ENCODE measurements around the gene SH2D2A.
A peak's percentile ranks its signal among the peaks of the same experiment; 100 is the strongest.

The SH2D2A gene

DNA sequence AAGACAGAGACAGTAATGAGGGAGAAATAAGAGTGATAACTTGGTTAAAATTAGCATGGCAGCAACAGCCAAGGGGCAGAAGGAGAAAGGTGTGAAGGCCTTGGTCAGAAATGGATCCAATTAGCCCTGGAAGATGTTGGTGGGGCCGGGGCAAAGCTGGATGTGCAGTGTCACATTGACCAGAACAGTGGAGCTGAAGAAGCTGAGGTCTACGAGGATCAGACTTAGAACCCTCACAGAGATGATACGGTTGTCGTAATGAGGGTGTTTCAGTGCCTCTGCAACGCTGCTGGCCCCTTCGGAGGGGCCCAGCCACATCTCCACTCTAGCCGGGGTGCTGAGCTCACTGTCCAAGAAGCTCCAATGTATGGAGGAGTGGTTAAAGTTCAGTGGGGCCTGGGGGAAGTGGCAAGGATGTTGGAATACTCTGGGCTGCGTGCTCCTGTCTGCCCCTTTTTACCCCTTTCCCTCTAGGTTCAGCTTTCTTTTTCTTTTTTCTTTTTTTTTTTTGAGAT, 14.2 kb downstream of the SH2D2A start:
- no peak for DNase-seq

DNA sequence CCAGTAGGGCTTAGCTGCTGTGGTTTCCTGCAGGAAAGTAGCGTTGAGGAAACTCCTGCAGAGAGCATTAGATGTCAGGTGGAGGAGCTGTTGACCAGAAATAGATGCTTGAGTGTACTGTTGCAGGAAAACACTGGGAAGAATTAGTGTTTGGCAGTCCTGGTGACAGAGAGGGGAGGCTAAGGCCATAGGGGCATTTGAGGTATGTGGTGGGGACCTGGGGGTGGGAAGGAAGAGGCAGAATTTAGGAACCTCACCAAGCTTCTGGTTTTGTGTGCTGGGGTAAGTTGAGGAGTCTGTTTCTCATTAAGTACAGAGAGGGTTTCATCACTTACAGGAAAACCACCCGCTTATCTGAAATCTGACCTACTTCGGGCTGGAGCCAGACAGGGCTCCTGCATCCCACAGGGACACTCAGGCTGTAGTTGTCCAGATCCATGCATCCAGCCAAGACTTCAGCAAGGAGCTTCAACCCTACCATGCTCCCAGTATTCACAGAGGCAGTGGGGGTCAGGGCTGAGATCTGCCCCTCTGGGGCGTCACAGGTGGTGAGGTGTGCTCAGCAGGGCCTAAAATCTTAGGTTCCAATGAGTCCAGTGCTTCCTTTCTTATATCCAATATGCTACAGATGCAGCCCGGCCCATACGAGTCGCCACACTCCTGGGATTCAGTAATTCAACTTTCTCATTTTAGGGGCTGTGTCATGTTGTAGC, 15.1 kb downstream of the SH2D2A start:
- peak; percentile 54 for DNase-seq

DNA sequence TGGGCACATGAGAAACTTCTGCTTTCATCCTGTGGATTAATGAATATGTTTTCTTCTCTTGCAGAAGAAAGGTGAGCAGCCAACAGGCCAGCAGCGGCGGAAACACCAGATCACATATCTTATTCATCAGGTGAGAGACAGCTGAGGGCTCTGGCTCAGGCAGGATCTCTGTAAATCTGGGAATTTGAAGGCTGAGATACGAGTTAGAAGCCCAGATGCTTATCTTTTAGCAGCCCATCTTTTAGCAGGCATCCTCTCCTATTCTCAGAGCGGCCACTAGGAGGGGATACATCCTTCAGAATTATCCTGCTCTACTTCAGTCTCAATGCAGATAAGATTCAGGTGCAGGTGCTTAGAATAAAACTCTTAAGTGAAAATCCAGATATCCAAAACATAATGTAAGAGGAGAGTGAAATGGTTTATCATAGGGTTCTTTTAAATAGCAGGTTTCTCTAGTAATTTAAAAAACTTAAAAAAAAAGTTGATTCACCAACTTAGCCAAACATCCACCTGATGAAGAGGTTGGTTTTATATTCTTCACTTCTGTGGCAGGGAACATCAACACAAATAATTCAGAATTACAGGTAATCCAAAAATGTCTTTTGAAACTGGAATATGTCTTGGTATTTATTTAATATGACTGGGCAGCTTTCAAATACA, 19.3 kb downstream of the SH2D2A start:
- peak; percentile 68 for DNase-seq

DNA sequence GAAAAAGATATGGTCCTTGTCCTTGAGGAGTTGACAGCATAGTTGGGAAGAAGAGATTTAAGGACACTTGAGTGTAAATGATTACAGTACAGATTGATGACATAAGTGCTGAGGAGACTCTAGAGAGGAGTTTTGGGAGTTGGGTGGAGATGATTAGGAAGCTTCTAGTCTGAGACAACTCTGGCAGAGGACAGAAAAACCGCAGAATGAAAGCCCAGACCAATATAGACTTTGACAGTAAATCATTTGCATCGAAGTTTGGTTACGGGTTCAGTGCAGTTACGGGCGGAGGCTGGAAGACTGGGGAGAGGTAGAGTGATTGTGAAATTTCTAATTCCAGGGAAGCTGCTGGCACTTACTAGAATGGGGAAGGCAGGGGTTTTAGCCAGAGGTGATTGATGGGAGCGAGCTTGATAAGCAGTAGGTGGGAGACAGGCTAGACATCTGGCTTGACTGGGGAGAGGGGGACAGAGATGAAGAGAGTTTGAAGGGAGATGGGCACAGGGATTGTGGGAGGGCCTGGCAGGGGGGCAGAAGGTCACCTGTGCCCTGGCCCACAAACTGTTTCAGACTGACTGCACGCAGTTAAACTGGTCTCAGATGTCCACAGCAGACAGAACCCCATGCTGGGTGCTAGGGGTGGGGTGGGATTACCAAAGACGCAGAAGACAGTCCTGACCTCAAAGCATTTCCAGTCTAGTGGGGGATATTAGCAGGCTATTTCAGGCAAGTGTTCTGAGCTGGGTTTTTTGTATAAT, 20.1 kb downstream of the SH2D2A start:
- DNase-seq = no peak

DNA sequence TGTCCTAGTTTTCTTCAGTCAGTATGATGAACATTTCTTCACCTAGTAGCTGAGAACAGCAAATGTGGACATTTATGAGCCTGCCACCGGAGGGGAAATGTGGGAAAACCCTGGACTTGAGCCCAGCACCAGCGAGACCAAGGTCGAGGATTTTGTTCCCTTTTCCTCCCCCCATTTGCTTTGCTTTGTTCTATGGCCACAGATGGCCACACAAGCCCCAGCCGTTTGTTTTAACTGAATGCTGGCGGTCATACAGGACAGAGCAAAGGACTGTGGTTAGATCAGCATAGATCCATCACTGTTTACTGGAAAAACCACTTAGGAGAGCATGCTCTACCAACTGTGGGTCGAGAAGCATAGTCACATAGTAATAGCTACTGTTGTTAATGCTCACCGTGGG, 20.9 kb downstream of the SH2D2A start:
- no peak for DNase-seq

DNA sequence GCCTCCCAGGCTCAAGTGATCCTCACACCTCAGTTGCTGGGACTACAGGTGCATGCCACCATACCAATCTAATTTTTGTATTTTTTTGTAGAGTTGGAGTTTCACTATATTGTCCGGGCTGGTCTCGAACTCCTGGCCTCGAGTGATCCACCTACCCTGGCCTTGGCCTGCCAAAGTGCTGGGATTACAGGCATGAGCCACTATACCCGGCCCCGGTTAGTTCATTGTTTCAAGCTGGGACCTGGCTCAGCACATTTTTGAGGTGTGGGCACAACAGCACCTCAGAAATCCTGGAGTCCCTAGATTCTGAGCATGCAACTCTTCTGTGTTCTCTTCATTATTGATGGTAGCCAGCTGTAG, 21.3 kb downstream of the SH2D2A start:
- no peak for DNase-seq

DNA sequence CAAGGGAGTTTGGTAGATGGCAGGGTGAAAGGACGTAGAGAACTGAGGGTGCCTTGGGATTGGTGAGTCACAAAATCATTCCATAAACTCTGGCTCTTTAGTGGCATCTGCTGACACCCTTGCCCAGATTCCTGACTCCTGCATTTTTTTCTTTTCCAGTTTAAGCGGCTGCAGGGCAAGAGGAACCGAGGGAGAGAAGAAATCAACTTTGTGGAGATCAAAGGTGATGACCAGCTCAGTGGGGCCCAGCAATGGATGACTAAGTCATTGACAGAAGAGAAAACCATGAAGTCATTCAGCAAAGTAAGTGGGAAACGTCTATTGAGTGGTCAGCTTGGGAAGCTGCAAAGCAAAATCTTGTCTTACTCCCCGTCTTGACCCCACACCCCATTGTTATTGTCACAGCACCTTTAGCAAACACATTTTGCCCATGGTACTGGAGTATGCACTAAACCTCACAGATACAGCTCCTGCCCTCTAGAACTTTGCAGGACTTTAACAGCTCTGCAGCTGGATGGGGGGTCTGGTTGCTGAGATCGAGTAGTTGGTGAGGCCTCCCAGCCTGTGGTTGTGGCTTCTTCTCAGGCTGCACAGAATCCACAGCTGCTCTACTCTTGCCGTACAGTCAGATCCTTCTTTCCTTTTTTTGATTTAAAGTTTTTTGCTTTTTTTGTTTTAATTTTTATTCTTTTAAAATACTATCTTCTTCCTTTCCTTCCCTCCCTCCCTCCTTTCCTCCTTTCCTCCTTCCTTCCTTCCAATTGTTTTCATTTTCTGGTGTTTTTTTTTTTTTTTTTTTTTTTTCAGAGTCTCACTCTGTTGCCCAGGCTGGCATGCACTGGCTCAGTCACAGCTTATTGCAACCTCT, 21.9 kb downstream of the SH2D2A start:
- peak; percentile 78 for DNase-seq

DNA sequence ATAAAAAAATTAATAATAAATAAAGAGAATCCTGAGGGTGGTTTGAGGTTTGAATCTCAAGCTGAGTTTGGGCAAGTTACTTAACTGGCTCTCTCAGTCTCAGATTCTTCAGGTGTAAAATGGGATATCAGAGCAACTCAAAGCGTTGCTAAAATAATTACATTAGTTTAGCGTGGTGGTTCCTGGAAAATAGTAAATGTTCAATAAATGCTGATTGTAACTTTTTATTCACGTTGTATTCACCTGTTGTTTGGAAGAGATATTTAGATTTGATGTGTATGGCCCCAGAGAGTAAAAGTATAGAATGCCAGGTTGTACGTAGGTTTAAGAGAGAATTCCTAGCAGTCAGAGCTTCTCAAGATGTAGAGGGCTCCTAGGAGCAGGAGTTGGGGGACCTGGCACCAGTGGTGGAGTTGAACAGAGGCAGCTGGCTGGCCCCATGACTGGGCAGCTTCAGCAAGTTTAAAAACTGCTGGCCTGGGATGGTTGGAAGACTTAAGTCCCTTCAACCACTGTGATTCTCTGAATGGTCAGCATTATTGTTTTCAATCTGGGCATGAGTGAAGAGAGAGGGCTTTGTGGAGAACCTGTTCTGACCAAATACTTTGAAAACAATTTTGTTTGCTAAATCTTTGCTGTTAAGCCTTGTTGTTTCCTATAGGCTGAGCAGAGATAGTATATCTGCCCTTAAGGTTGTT, 26.9 kb downstream of the SH2D2A start:
- DNase-seq = no peak

DNA sequence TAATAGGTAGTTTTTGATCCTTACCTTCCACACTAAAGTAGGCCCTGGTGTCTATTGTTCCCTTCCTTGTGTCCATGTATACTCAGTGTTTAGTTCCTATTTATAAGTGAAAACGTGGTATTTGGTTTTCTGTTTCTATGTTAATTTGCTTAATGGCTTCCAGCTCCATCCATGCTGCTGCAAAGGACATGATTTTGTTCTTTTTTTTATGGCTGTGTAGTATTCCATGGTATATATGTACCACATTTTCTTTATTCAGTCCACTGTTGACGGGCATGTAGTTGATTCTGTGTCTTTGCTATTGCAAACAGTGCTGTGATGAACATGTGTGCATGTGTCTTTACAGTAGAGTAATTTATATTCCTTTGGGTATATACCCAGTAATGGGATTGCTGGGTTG, 28.5 kb downstream of the SH2D2A start:
- no peak for DNase-seq

DNA sequence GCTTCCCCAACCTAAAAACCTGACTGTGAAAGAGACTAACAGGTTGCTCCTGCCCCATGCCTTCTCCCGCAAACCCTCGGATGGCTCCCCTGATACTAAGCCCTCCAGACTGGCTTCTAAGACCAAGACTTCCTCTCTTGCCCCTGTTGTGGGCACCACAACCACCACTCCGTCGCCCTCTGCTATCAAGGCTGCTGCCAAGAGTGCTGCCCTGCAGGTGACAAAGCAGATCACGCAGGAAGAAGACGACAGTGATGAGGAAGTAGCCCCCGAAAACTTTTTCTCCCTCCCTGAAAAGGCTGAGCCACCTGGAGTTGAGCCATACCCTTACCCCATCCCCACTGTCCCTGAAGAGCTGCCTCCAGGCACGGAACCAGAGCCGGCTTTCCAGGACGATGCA, 30.0 kb downstream of the SH2D2A start:
- no peak for DNase-seq

DNA sequence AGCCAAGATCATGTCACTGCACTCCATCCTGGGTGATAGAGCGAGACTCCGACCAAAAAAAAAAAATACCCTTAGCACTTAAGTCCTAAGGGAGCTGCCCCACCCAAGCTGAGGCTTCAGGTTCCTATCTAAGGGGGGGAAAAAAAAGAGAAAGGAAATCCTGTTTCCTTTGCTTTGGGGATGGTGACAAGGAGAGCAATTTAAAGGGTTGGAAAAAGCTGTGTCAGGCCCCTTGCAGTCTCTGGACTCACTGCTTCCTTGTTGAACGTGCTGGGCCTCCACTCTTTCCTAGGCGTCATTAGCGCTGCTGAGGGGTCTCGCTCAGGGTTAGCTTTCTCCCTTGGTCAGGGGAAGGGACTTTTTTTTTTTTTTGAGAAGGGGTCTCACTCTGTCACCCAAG, 31.2 kb downstream of the SH2D2A start:
- no peak for DNase-seq

DNA sequence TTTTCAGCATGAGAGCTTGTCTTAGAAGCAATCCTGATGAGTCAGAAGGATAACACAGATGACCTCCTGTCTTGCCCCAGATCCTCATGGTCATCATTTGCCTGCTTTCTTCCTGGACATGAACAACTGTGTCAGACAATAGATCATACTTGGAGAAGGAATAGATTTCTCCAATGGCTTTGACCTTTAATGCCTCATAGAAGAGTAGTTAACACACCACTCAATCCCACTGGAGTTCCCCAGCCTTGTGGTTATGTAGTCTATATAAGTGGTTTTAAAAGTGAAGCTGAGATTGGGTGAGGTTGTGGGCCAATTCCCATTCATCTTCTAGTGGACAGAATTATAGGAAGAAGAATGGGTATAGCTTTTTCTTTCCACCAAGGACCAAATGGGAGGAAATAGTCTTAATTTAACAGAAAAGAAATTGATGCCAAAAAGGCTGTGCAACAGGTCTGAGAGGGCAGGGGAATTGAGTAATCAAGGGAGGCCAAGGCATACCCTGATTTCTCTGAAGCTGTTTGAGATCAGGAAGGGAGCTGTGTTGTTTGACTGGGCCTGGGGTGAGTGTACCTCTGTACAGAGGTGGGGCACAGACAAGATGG, 35.0 kb downstream of the SH2D2A start:
- peak; percentile 63 for DNase-seq

DNA sequence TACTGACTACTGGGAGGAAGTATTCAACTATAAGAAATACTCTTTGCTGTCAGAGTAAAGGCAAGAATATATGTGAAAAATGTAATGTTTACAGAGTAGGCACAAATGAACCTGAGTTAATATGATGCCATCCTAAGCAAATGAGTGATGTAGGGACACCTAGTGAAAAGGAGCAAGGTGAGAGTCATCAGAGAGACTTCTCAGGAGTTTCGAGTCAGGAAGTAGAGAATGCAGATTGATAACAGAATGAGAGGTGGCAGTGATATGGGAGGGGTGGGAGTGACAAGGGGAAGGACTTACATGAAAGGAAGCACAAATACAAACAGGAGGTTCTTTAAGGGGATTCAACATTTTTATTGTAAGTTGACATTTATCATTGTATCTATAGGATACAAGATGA, 39.1 kb downstream of the SH2D2A start:
- DNase-seq = no peak

DNA sequence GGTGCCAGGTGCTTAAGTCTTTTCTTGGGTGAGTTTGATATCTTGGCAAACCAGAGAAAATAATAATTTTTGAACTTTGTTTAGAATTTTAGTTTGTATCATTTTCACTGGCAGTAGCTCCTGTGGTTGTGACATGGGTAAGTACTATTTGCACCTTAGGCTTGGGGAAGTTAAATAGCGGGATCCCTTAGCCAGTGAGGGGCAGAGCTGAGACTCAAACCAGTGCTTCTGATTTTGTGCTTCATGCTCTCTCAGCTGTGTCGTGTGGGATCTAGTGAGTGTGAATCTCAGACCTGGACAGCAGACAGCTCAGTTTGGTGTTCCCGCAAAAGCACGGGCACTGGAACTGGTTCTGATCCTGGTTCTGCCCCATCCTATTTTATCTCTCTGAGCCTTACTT, 39.7 kb downstream of the SH2D2A start:
- DNase-seq = no peak

DNA sequence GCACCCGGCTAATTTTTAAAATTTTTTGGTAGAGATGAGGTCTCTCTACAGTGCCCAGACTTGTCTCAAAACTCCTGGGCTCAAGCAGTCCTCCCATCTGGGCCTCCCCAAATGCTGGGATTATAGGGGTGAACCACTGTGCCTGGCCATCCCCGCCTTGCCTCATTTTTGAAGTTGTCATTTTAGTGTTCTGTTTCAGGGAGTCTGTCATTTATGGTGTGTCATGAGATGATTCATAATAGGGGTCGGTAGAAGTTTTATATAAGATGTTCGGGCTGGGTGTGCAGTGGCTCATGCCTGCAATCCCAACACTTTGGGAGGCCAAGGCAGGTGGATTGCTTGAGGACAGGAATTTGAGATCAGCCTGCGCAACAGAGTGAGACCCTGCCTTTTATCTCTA, 40.8 kb downstream of the SH2D2A start:
- DNase-seq = no peak

DNA sequence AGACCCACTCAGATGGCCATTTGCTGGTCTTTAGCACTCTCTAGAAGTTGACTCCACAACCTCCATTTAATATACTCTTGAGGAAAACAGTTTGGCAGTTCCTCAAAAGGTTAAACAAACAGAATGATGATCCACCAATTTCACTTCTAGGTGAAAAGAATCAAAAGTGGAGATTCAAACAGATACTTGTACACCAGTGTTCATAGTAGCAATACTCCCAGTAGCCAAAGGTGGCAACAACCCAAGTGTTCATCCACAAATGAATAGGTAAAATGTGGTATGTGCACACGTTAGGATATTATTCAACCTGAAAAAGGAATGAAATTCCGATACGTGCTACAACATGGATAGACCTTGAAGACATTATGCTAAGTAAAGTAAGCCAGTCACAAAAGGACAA, 43.0 kb downstream of the SH2D2A start:
- no peak for DNase-seq

DNA sequence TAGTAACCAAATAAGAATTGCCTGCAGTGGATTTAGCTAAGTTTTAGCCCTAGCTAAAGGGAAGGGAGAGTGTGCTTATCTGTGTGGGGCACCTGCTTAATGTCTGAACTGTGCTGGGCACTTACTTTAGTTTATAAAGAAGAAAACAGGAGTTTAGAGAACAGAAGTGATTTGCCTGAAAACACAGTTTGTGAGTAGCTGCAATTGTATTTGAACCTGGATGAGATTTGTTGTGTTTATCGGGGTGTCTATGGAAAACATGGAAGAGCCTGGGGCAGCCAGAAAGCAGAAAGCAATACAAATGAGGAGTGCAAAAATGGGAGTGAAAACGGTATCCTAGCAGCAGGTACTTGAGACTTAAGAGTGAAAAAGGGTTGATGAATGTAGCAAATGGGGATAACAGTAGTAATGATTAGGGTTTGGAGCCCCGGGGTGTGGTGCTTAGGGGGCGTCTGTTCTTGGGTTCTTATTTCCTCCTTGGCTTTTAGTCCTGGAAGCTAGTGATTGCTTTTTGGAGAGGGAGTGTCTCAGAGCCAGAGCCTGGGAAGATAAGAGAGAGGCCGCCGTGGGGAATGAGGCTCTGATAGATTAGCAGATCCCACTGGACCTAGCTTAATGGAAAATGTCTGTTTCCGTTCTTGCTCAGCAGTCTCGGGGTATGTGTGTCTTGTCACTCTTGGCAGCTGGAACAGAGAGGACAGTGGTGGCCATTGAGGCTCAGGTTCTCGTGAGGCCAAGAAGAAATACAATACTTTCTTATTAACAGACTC, 43.7 kb downstream of the SH2D2A start:
- DNase-seq = no peak

DNA sequence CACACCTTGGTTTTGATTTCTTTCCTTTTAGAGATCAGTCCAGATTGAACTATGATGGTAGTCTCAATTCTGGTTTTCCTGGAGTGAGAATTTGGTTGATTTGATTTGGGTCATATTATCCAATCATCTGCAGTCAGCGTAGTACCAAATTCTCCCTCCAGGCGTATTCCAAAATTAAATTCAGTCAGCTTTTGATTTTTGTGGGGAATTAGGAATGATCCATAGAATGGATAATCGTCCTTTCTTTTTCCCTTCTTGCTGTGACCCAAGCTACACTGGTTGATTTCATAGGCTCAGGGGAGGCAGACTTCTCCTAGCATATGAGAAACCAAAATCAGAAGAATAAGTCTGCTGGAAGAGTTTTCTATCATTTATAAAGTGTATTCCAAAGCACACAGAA, 44.4 kb downstream of the SH2D2A start:
- no peak for DNase-seq

DNA sequence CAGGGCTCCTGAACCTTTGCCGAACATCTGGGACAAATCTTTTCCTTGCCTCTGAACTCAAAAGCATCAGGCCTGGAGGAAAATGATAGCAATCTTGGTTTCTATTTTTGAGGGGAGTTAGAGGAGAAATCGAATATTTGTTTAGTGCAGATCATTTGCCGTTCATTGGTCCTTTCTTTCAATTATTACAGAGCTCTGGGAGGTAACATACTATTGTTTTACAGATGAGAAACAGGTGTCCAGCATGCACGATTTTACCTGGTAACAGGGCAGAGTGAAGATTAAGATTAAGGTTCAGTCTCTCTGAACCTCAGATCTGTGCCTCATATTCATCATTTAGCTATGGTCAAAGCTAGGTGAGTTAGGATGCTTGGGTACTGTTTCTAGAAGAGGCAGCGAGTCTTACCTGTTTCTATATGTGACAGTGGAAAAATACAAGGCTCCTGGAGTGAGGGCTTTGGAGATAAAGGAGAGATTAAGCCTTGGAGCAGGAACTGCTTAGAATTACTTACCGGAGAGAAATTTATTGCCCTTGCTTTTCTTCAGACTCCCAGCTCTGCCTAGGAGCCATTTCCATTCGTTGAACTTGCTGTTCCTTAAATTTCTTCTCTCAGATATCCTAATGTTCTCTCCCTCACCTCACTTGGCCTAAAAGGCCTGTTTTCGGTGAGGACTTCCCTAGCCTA, 47.9 kb downstream of the SH2D2A start:
- no peak for DNase-seq

DNA sequence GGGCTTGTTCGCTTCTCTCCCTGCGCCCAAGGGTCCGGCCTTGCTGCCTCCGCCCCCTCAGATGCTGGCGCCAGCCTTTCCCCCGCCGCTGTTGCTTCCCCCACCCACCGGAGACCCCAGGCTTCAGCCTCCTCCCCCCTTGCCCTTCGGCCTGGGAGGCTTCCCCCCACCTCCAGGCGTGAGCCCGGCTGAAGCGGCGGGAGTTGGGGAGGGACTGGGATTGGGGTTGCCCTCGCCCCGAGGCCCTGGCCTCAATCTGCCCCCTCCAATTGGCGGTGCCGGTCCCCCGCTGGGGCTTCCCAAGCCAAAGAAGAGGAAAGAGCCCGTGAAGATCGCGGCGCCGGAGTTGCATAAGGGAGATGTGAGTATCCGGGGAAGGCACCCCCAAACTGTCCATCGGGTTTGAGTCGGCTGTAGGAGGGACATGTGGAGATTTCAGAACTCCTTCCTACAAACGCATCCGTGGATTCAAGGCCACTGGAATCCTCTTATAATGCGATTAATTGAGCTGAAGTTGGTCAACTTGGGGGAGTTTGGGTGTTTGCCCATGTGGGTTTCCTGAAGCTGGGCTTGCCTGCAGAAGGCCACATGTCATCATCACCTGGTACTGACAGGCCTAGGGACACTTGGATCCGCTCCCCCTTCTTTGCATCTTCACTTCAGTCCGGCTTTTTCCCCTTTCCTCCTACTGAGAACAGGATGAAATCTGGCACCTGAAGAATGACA, 48.6 kb downstream of the SH2D2A start:
- DNase-seq = peak; percentile 35

Measured in EL (cell line).